ENCODE results near the gene RNF186. TPM values are rescaled to one million over a fixed set of nuclear protein-coding genes. Genes with fewer than 3 reads are reported as not detected.

RNF186 gene
- total RNA-seq, 1 experiment from 2014 or later: not detected

DNA sequence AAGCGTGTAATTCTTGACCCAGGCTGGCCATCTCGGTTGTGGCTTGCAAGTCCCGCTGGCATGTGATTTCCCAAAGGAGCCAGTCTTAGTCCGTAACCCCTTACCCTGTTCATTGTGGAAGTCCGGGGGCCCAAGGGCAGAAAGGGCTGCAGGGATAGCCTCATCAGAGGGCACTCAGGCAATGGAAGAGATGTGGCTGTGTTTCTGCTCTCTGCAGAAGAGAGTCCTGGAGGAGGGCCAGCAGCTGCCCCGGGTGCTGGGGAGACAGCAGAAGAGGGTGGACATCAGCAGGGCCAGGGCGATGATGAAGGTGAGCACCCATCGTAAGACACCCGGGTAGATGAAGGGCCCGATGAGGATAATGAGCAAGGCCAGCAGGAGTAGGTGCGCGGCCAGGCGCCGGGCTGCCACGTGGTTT is 830 bp downstream of the RNF186 start:
- DNase-seq (ENCODE audit: low spot score): no peak
- H3K27me3 Mint-ChIP-seq (ENCODE audit: low read depth): no peaks in the 10 kb centered on the region; the same call in 1 of the 2 replicates
- peaks cover 6% of the 10 kb centered on the region for H3K9me3 Mint-ChIP-seq
- H3K4me1 Mint-ChIP-seq: peaks cover 52% of the 10 kb centered on the region
- ChIA-PET CTCF (interaction anchor here (0.9 to 1.4 kb wide), 4 partner anchors 41 to 160 kb away, joined by 3 to 4 read pairs (median 4); no protein-coding TSS in a partner anchor), POLR2A (no interaction called here)
- H3K4me3 Mint-ChIP-seq: no peak overlapping the region
- no peaks in the 10 kb centered on the region for H3K36me3 Mint-ChIP-seq
- TF ChIP-seq SP1 (CRISPR knock-in tag; conservative IDR thresholded peaks at IDR 0.05) (no peak), SMAD4 (CRISPR knock-in tag; IDR thresholded peaks at IDR 0.05) (no peak)
- no peak for ATAC-seq
- H3K27ac Mint-ChIP-seq: no peak overlapping the region

DNA sequence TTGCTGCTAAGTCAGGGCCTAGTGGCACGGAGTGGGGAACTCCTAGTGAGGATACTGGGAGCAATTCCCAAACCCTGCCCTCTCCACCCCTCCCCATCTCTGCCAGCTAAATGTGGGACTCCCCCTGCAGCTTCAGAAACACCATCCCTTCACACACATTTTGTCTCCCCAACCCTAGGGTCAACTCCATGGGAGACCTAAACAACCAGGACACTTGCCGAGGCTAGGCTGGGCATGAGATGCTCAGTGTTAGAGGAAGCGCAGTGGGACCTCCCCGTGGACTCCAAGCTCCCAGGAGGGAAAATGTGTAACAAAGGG is 1.5 kb downstream of the RNF186 start:
- ATAC-seq (no peak), DNase-seq (ENCODE audit: low spot score) (no peak)
- Mint-ChIP-seq H3K9me3 (peaks cover 12% of the 10 kb centered on the region), H3K4me1 (peaks cover 49% of the 10 kb centered on the region), H3K27ac (no peak overlapping the region), H3K36me3 (no peaks in the 10 kb centered on the region), H3K4me3 (no peak overlapping the region), H3K27me3 (ENCODE audit: low read depth) (no peaks in the 10 kb centered on the region; the same call in 1 of the 2 replicates)
- ChIA-PET CTCF (interaction anchor here (0.9 to 1.4 kb wide), 4 partner anchors 41 to 160 kb away, joined by 3 to 4 read pairs (median 4); no protein-coding TSS in a partner anchor), POLR2A (no interaction called here)
- no peak for TF ChIP-seq ESRRA (CRISPR knock-in tag; IDR thresholded peaks at IDR 0.05; ENCODE audit: borderline replicate concordance)
- TF ChIP-seq ZNF121 (CRISPR knock-in tag; IDR thresholded peaks at IDR 0.05): no peak
- no peak for TF ChIP-seq FOXJ3 (CRISPR knock-in tag; IDR thresholded peaks at IDR 0.05; ENCODE audit: borderline replicate concordance)

DNA sequence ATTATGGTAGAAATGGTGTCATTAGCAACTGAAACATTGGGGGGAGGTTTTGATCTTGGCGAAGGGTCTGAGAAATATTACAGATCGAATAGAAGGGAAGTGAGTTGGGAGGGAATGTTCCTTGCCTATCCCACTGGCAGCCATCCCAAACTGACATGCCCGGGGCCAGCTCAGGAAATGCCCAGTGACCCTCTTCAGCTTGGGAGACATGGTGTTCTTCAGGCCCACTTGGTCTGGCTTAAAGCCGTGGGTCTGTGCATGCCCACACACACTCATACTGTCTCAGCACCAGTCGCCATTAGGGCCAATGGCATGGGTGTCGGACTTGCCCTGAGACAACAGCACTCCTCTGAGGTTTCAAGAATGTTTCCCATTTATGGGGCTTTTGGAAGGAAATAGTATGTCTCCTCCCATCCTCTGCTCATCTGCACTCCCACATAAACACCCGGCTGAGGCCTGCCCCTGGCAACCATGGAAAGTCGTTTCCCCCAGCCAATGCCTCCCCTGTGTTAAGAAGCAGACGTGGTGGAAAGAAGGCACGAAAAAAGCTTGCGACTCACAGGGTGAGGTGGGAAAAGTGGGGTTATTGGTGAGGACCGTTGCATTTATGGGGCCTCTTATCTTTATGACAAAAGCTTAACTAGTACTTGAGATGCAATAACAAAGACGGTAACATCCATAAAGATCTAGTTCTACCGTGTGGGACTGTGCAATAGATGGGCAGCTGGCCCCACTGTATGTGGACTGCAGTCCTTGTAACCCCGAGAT is 2.0 kb downstream of the RNF186 start:
- DNase-seq (ENCODE audit: low spot score): no peak
- Mint-ChIP-seq H3K27me3 (ENCODE audit: low read depth) (no peaks in the 10 kb centered on the region; the same call in 1 of the 2 replicates), H3K9me3 (peaks cover 13% of the 10 kb centered on the region), H3K4me3 (no peak overlapping the region), H3K27ac (no peak overlapping the region), H3K4me1 (peaks cover 47% of the 10 kb centered on the region), H3K36me3 (no peaks in the 10 kb centered on the region)
- POLR2A ChIA-PET: no interaction called here
- CTCF ChIA-PET: interaction anchor here (0.9 to 1.4 kb wide), 5 partner anchors 12 to 159 kb away, joined by 3 to 4 read pairs (median 3); no protein-coding TSS in a partner anchor
- no peak for TF ChIP-seq MYBL2 (CRISPR knock-in tag; IDR thresholded peaks at IDR 0.05)
- no peak for TF ChIP-seq ZNF396 (CRISPR knock-in tag; IDR thresholded peaks at IDR 0.05; ENCODE audit: borderline replicate concordance)
- no peak for TF ChIP-seq ESRRA (CRISPR knock-in tag; IDR thresholded peaks at IDR 0.05; ENCODE audit: borderline replicate concordance)
- TF ChIP-seq OVOL2 (CRISPR knock-in tag; IDR thresholded peaks at IDR 0.05; ENCODE audit: borderline replicate concordance): no peak
- TF ChIP-seq RELA (CRISPR knock-in tag; IDR thresholded peaks at IDR 0.05; ENCODE audit: borderline replicate concordance): no peak
- no peak for TF ChIP-seq TEAD4 (CRISPR knock-in tag; IDR thresholded peaks at IDR 0.05)
- TF ChIP-seq JUN (CRISPR knock-in tag; IDR thresholded peaks at IDR 0.05): no peak
- TF ChIP-seq ZNF671 (CRISPR knock-in tag; IDR thresholded peaks at IDR 0.05): no peak
- TF ChIP-seq, protein P1, sequence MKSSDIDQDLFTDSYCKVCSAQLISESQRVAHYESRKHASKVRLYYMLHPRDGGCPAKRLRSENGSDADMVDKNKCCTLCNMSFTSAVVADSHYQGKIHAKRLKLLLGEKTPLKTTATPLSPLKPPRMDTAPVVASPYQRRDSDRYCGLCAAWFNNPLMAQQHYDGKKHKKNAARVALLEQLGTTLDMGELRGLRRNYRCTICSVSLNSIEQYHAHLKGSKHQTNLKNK (CRISPR knock-in tag; IDR thresholded peaks at IDR 0.05): no peak
- TF ChIP-seq, protein P2, sequence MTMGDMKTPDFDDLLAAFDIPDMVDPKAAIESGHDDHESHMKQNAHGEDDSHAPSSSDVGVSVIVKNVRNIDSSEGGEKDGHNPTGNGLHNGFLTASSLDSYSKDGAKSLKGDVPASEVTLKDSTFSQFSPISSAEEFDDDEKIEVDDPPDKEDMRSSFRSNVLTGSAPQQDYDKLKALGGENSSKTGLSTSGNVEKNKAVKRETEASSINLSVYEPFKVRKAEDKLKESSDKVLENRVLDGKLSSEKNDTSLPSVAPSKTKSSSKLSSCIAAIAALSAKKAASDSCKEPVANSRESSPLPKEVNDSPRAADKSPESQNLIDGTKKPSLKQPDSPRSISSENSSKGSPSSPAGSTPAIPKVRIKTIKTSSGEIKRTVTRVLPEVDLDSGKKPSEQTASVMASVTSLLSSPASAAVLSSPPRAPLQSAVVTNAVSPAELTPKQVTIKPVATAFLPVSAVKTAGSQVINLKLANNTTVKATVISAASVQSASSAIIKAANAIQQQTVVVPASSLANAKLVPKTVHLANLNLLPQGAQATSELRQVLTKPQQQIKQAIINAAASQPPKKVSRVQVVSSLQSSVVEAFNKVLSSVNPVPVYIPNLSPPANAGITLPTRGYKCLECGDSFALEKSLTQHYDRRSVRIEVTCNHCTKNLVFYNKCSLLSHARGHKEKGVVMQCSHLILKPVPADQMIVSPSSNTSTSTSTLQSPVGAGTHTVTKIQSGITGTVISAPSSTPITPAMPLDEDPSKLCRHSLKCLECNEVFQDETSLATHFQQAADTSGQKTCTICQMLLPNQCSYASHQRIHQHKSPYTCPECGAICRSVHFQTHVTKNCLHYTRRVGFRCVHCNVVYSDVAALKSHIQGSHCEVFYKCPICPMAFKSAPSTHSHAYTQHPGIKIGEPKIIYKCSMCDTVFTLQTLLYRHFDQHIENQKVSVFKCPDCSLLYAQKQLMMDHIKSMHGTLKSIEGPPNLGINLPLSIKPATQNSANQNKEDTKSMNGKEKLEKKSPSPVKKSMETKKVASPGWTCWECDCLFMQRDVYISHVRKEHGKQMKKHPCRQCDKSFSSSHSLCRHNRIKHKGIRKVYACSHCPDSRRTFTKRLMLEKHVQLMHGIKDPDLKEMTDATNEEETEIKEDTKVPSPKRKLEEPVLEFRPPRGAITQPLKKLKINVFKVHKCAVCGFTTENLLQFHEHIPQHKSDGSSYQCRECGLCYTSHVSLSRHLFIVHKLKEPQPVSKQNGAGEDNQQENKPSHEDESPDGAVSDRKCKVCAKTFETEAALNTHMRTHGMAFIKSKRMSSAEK (CRISPR knock-in tag; IDR thresholded peaks at IDR 0.05; ENCODE audit: borderline replicate concordance): no peak
- TF ChIP-seq, protein P3, sequence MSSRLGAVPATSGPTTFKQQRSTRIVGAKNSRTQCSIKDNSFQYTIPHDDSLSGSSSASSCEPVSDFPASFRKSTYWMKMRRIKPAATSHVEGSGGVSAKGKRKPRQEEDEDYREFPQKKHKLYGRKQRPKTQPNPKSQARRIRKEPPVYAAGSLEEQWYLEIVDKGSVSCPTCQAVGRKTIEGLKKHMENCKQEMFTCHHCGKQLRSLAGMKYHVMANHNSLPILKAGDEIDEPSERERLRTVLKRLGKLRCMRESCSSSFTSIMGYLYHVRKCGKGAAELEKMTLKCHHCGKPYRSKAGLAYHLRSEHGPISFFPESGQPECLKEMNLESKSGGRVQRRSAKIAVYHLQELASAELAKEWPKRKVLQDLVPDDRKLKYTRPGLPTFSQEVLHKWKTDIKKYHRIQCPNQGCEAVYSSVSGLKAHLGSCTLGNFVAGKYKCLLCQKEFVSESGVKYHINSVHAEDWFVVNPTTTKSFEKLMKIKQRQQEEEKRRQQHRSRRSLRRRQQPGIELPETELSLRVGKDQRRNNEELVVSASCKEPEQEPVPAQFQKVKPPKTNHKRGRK (CRISPR knock-in tag; IDR thresholded peaks at IDR 0.05; ENCODE audit: borderline replicate concordance): no peak
- TF ChIP-seq GRHL2 (CRISPR knock-in tag; IDR thresholded peaks at IDR 0.05; ENCODE audit: insufficient replicate concordance, severe bottlenecking): no peak
- no peak for TF ChIP-seq KAT7 (CRISPR knock-in tag; IDR thresholded peaks at IDR 0.05; ENCODE audit: borderline replicate concordance)
- TF ChIP-seq FOXP1 (CRISPR knock-in tag; IDR thresholded peaks at IDR 0.05; ENCODE audit: borderline replicate concordance): no peak
- no peak for ATAC-seq

All from WTC11 (cell line).